NCI-H187 treated with DMSO at 0.1 percent for 48 hours (cell line): ENCODE results near the gene ZNF44.
A peak's percentile ranks its signal among the peaks of the same experiment; 100 is the strongest.
"Not testable (repeated sequence)": the region's sequence is repeated elsewhere in the genome, so short reads cannot be mapped to it uniquely, and the experiment has no call there.

Experiments used
- DNase-seq: peaks from one replicate; lab custom pipeline; 2025; lab: John Stamatoyannopoulos, UW

The ZNF44 gene

DNA sequence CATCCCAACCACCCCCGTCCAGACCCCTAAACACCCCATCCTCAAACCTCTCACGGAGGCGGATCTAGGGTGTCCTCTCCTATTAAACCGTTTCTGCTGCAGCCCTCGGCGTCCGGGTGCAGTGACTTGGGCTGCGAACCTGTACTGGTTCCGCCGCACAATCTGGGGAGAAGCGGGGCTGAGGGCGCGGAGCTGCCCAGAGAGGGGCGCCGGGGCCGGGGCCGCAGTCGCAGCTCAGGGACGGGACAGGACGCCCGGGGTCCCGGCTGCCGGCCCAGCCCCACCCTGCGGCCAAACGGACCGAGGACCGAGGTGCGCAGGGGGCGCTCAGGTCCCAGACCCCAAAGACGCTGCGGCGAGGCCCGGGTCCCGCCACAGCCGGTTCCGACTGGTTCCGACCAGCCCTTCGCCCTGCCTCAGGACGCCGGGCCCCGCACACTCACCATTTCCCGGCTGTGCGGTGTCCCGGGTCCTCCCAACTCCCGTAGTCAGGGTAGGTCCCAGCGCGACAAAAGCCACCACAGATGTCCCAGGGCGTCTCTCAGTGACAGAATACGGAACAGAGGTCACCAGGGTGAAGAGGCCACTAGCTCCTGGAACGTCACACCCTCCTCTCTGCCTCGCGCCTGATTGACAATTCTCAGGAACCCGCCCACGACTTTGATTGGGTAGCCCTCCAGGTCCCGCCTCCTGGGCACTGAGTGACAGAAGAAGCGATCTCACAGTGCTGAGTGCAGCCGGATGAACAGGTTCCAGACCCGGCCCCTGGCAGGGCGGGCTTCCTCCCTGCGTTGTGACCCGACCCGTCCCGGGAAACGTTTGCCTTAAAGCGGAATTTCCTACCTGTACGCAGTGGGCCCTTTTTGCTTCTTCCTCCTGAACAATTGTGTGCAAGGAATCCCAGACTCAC lies at the start of gene ZNF44:
Gene ZNF44, minus strand, starts transcription at position 635 of the 910 bp plus-strand sequence. Its CDS starts 189 bp downstream, at position 446.
- peak; percentile 50 for DNase-seq

- DNase-seq, result peak; percentile 54
These were observed 38.8 kb upstream of the ZNF44 start, which contains the start of gene ZNF563 for GRCh38 chr19:12333162-12334159. ZNF563 (minus strand) TSS chr19:12333633; CDS start chr19:12333482, 151 bp downstream.

- DNase-seq, result no peak
These were observed 36.7 kb upstream of the ZNF44 start for GRCh38 chr19:12331211-12331941.

- no peak for DNase-seq
These were observed 35.7 kb upstream of the ZNF44 start for GRCh38 chr19:12330340-12330739.

DNA sequence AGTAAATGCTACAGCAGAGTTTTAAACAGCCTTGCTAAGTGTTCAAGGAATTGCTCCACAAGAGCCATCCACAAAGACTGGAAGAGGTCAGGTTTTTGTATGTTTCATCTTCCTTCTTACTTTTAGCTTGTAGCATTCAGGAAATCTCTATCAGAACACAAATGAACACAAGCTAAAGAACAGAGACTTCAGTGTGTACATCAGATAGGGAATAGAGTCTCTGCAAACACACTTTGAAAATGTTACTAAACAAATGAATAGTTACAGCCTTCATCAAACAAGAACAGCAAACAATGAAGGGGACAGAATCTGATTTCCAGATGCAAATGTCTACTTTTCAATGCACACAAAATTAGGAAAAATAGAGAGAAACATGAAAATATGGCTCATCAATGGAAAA lies 31.0 kb upstream of the ZNF44 start:
- DNase-seq, result no peak

- DNase-seq, result no peak
These were observed 24.2 kb upstream of the ZNF44 start for GRCh38 chr19:12318782-12319413.

DNA sequence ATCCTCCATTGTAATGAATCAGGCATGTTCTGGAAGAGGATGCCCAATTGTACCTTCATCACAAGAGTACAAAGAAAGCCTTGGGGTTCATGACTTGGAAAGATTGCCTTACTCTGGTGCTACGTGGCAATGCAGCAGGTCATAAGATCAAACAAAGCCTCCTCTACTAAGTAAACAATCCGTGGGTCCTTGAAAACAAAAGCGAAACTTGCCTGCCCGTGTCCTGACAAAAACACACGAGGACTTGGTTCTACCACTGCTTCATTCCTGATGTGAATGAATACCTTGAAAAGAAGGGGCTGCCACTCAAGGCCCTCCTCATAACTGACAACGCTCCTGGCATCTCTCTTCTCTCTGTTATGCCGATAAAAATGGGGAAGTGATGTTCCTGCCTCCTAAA lies 19.9 kb upstream of the ZNF44 start:
- no peak for DNase-seq

DNA sequence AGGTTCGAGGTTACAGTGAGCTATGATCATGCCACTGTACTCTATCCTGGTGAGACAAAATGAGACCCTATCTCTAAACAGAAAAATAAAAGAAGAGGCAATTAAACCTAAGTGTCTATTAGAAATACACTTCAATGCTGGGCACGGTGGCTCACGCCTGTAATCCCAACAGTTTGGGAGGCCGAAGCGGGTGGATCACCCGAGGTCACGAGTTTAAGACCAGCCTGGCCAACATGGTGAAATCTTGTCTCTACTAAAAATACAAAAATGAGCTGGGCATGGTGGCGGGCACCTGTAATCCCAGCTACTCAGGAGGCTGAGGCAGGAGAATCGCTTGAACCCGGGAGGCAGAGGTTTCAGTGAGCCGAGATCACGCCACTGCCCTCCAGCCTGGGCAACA lies 14.2 kb upstream of the ZNF44 start:
- DNase-seq, result not testable (repeated sequence)

- no peak for DNase-seq
These were observed 508 bp upstream of the ZNF44 start for GRCh38 chr19:12295191-12295590.

GRCh38 chr19:12293777-12294248 lies 870 bp downstream of the ZNF44 start:
- no peak for DNase-seq

- DNase-seq, result no peak
These were observed 5.0 kb downstream of the ZNF44 start for GRCh38 chr19:12289790-12290065.

GRCh38 chr19:12287958-12288500 lies 6.7 kb downstream of the ZNF44 start:
- DNase-seq, result no peak

DNA sequence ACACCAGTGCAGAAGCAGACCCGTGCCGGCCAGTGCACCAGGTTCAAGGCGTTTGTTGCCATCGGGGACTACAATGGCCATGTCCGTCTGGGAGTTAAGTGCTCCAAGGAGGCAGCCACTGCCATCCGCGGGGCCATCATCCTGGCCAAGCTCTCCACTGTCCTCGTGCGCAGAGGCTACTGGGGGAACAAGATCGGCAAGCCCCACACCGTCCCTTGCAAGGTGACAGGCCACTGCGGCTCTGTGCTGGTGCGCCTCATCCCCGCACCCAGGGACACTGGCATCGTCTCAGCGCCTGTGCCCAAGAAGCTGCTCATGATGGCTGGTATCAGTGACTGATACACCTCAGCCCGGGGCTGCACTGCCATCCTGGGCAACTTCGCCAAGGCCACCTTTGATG lies 10.1 kb downstream of the ZNF44 start:
- DNase-seq, result no peak

DNA sequence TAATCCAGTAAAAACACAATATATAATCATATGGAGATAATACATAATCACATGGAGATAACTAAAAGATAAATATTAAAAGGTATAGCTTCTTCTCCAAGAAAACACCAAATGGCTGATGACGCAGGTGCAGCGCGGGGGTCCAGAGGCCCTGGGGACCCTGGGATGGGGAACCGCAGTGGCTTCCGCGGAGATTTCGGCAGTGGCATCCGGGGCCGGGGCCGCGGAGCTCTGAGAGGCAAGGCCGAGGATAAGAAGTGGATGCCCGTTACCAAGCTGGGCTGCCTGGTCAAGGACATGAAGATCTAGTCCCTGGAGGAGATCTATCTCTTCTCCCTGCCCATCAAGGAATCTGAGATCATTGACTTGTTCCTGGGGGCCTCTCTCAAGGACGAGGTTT lies 10.5 kb downstream of the ZNF44 start:
- no peak for DNase-seq

DNA sequence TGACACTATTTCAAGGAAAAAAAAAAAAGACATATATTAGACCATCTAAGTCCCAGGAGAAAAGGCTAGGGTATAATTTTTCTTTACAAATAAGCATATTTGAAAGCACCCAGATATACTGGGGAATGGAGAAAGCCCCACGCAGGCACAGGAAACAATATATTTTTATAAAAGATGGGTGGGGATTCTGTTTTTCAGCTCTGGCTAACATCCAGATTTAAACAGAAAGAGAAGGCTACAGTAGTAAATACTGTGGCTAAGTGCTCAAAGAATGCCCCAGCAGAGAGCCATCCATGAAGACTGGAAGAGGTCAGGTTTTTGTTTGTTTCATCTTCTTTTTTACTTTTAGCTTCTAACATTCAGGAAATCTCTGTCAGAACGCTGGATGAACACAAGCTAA lies 16.0 kb downstream of the ZNF44 start:
- DNase-seq, result no peak

GRCh38 chr19:12272980-12273901 lies 21.4 kb downstream of the ZNF44 start:
- DNase-seq, result no peak

- DNase-seq, result no peak
These were observed 22.3 kb downstream of the ZNF44 start for GRCh38 chr19:12272386-12272785.

DNA sequence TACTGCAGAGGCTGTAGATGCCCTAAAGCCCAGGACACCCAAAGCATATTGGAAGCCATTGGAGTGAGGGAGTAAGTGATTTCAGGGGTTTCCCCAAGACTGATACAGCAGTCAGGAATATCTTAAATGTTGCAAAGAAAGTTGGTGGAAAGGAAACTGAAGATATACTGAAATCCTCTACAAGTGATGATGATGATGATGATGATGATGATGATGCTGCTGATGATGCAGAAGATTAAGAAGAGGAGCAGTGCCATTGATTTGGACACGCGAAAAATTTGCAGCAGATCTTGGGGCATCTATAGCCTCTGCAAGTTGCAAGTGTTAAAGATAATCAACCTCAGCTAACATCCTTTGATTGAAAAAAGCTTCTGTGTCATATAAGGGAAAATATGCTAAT lies 23.8 kb downstream of the ZNF44 start:
- no peak for DNase-seq

GRCh38 chr19:12265921-12266704 lies 28.6 kb downstream of the ZNF44 start:
- no peak for DNase-seq
